Testis (tissue), 3 donors: ENCODE data around the gene MRPL43. TPM values are rescaled to one million over a fixed set of nuclear protein-coding genes. Genes with fewer than 3 reads are reported as not detected.

Source experiments
- DNase-seq: peaks from one replicate; pipeline ENCODE4 v3.0.0-alpha.2; 2019
- H3K27ac ChIP-seq, 2 donors: fragments of 200-600 bp; sonication (generic); one replicate each; pipeline ENCODE4 v1.5.1; 2019
- H3K27me3 ChIP-seq: fragments of 200-600 bp; sonication (generic); one replicate; pipeline ENCODE4 v1.5.1; 2019
- H3K36me3 ChIP-seq: fragments of 200-600 bp; sonication (generic); one replicate; pipeline ENCODE4 v1.5.1; 2017; ENCODE audit warnings: low read depth; ENCODE audit errors: missing control alignments
- H3K4me1 ChIP-seq: fragments of 200-600 bp; sonication (generic); one replicate; pipeline ENCODE4 v1.5.1; 2019
- H3K4me3 ChIP-seq, 2 donors: fragments of 200-600 bp; sonication (generic); one replicate each; pipeline ENCODE4 v1.5.1; 2017 to 2019
- H3K9me3 ChIP-seq: fragments of 200-600 bp; sonication (generic); one replicate; pipeline ENCODE4 v1.5.1; 2017
- POLR2A ChIP-seq: fragments of 450-650 bp; IDR thresholded peaks from one replicate; pipeline ENCODE4 v1.6.1; 2017; ENCODE audit warnings: antibody characterized with exemption, mild to moderate bottlenecking, moderate library complexity
- WGBS, 2 donors: methylation state at CpG; one replicate each; pipeline ENCODE4 v1.1.5; 2018; 5-methylcytosine and 5-hydroxymethylcytosine counted together
- intact Hi-C: fragments of 100-400 bp; cut with DNase I; formaldehyde crosslinking; loops from one replicate; pipeline ENCODE4 v1.15.1; 2023; ENCODE audit warnings: low total_unique reads
- polyA plus RNA-seq: library from polyadenylated mRNA; stranded (reverse); fragments of 350-450 nt; fragmentation: Illumina TruSeq; extraction: RNeasy Lipid Tissue Mini Kit (QIAGEN cat#74804); gene quantifications from one replicate; pipeline ENCODE4 v1.2.3, GENCODE V29; 2014; ENCODE audit warnings: low read depth, low replicate concordance; ENCODE audit not compliant: insufficient read depth
- total RNA-seq, 2 donors: library from RNA; depleted of rRNA; stranded (reverse); fragments of >200 nt; gene quantifications; one replicate each; pipeline ENCODE4 v1.2.3, GENCODE V29; 2016
- TF ChIP-seq, protein P1 (sequence below), 3 experiments: fragments of 450-650 bp in 2 of 3; fragments of 200-600 bp in 1 of 3; sonication (generic) in 1 of 3; IDR thresholded peaks; one replicate each; pipeline ENCODE4 v1.5.1; 2016 to 2019; ENCODE audit warnings: antibody characterized with exemption in 3 of 3, mild to moderate bottlenecking in 2 of 3, moderate library complexity in 1 of 3

The MRPL43 gene
- total and polyA plus RNA-seq, 3 donors from 2014 or later, result 123 to 199 (median 124) TPM

GRCh38 chr10:100980711-100981110 is 6.6 kb downstream of the MRPL43 start:
- Histone ChIP-seq H3K4me3 (no peak overlapping the region), H3K27ac (no peak overlapping the region), H3K36me3 (no peaks in the 10 kb centered on the region), H3K9me3 (no peaks in the 10 kb centered on the region), H3K4me1 (no peaks in the 10 kb centered on the region), H3K27me3 (no peaks in the 10 kb centered on the region)
- TF ChIP-seq, protein P1, sequence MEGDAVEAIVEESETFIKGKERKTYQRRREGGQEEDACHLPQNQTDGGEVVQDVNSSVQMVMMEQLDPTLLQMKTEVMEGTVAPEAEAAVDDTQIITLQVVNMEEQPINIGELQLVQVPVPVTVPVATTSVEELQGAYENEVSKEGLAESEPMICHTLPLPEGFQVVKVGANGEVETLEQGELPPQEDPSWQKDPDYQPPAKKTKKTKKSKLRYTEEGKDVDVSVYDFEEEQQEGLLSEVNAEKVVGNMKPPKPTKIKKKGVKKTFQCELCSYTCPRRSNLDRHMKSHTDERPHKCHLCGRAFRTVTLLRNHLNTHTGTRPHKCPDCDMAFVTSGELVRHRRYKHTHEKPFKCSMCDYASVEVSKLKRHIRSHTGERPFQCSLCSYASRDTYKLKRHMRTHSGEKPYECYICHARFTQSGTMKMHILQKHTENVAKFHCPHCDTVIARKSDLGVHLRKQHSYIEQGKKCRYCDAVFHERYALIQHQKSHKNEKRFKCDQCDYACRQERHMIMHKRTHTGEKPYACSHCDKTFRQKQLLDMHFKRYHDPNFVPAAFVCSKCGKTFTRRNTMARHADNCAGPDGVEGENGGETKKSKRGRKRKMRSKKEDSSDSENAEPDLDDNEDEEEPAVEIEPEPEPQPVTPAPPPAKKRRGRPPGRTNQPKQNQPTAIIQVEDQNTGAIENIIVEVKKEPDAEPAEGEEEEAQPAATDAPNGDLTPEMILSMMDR (IDR thresholded peaks at IDR 0.05), result no peak
- TF ChIP-seq POLR2A, result no peak
- no peak for DNase-seq
- 84 to 93% methylated on average over 4 to 7 of the region's 7 CpGs for WGBS, 2 donors
- intact Hi-C loops, result no loop called here

DNA sequence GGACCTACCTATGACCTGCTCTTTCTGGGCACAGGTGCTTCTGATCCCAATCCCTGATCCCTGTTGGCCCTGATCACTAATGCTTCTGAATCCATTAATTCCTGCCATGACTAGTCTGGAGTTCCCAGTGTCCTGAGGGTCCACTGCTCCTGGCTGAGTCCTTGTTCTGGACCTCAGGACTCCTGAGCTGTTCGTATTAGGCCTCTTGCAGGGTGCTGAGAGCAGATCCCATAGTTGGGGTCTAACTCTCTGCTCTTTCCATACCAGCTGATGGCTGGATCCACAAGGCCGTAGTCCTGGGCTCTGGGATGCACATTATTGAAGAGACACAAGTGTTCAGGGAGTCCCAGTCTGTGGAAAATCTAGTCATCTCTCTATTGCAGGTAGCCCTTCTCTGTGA is 7.0 kb downstream of the MRPL43 start:
- DNase-seq, result no peak
- Histone ChIP-seq H3K4me3 (no peak overlapping the region), H3K27ac (no peak overlapping the region), H3K9me3 (no peaks in the 10 kb centered on the region), H3K4me1 (no peaks in the 10 kb centered on the region), H3K27me3 (no peaks in the 10 kb centered on the region), H3K36me3 (no peaks in the 10 kb centered on the region)
- TF ChIP-seq, protein P1 (IDR thresholded peaks at IDR 0.05), result no peak
- no peak for TF ChIP-seq POLR2A
- intact Hi-C loops, result no loop called here
- 82 to 96% methylated on average over 2 of the region's 2 CpGs for WGBS, 2 donors

DNA sequence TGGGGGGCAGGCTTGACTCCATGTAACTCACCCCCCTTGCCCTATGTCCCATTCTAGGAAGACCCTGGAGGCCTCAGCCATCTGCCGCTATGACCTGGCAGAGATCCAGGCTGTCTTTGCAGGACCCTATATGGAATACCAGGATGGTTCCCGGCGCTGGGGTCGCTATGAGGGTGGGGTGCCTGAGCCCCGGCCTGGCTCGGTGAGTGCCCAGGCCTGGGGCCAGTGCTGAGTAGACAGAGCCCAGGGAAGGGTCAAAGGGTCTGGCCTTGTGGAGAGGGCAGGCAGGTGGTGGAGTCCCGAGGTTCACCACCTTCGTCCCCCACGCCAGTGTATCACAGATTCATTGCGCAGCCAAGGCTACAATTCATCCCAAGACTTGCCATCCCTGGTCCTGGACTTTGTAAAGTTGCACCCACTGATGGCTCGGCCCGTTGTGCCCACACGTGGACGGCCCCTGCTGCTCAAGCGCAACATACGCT is 7.5 kb downstream of the MRPL43 start:
- Histone ChIP-seq H3K27ac (no peak overlapping the region), H3K4me3 (no peak overlapping the region), H3K9me3 (no peaks in the 10 kb centered on the region), H3K27me3 (no peaks in the 10 kb centered on the region), H3K36me3 (no peaks in the 10 kb centered on the region), H3K4me1 (no peaks in the 10 kb centered on the region)
- 93 to 98% methylated on average over 8 to 16 of the region's 16 CpGs for WGBS, 2 donors
- DNase-seq, result no peak
- no peak for TF ChIP-seq POLR2A
- TF ChIP-seq, protein P1 (IDR thresholded peaks at IDR 0.05), result no peak
- intact Hi-C loops, result no loop called here

- Histone ChIP-seq H3K27ac (no peak overlapping the region), H3K4me1 (no peaks in the 10 kb centered on the region), H3K36me3 (no peaks in the 10 kb centered on the region), H3K9me3 (no peaks in the 10 kb centered on the region), H3K4me3 (no peak overlapping the region), H3K27me3 (no peaks in the 10 kb centered on the region)
- no peak for DNase-seq
- TF ChIP-seq, protein P1 (IDR thresholded peaks at IDR 0.05), result no peak
- no peak for TF ChIP-seq POLR2A
- 76 to 80% methylated on average over 2 to 10 of the region's 10 CpGs for WGBS, 2 donors
- intact Hi-C loops, result no loop called here
These were observed 8.4 kb downstream of the MRPL43 start for GRCh38 chr10:100978901-100979195.

GRCh38 chr10:100978121-100978900 is 9.0 kb downstream of the MRPL43 start:
- H3K4me3 ChIP-seq, result no peak overlapping the region
- intact Hi-C loops, result no loop called here
- no peaks in the 10 kb centered on the region for H3K9me3 ChIP-seq
- no peaks in the 10 kb centered on the region for H3K4me1 ChIP-seq
- no peak for DNase-seq
- H3K27me3 ChIP-seq, result no peaks in the 10 kb centered on the region
- 87 to 89% methylated on average over 9 to 13 of the region's 13 CpGs for WGBS, 2 donors
- TF ChIP-seq, protein P1 (IDR thresholded peaks at IDR 0.05), result no peak
- TF ChIP-seq POLR2A, result no peak
- H3K36me3 ChIP-seq, result no peaks in the 10 kb centered on the region
- no peak overlapping the region for H3K27ac ChIP-seq
